ENCODE data around the gene PTGIS.
"Not testable (repeated sequence)": the region's sequence is repeated elsewhere in the genome, so short reads cannot be mapped to it uniquely, and the experiment has no call there.

PTGIS gene

GRCh38 chr20:49567421-49568277 lies at the start of gene PTGIS:
Gene PTGIS (minus strand): TSS chr20:49568137. CDS start chr20:49568116, 21 bp downstream.
- H3K27ac ChIP-seq, result peak within 1 kb of the TSS; percentile 47
- H3K9me3 ChIP-seq (ENCODE audit: severe bottlenecking), result no peaks in the 10 kb centered on the region
- DNase-seq, result peak; percentile 34
- no peaks in the 10 kb centered on the region for H3K36me3 ChIP-seq
- H3K27me3 ChIP-seq (ENCODE audit: insufficient read depth, low read depth, severe bottlenecking), result no peaks in the 10 kb centered on the region
- TF ChIP-seq CTCF (IDR thresholded peaks at IDR 0.05; ENCODE audit: low read depth, low read length), result no peak
- peak within 1 kb of the TSS; percentile 54 for H3K4me3 ChIP-seq (ENCODE audit: low read depth, low read length)

GRCh38 chr20:49617394-49617793 lies 49.5 kb upstream of the PTGIS start:
- not testable (repeated sequence) for H3K9me3 ChIP-seq (ENCODE audit: severe bottlenecking); H3K36me3 ChIP-seq; H3K4me3 ChIP-seq (ENCODE audit: low read depth, low read length); H3K27ac ChIP-seq; DNase-seq; H3K27me3 ChIP-seq (ENCODE audit: insufficient read depth, low read depth, severe bottlenecking)

GRCh38 chr20:49616154-49617007 lies 48.4 kb upstream of the PTGIS start:
- Histone ChIP-seq H3K27ac (no peak overlapping the region), H3K27me3 (ENCODE audit: insufficient read depth, low read depth, severe bottlenecking) (no peaks in the 10 kb centered on the region), H3K36me3 (no peaks in the 10 kb centered on the region), H3K4me3 (ENCODE audit: low read depth, low read length) (no peak overlapping the region), H3K9me3 (ENCODE audit: severe bottlenecking) (no peaks in the 10 kb centered on the region)
- no peak for DNase-seq
- TF ChIP-seq CTCF (IDR thresholded peaks at IDR 0.05; ENCODE audit: low read depth, low read length), result no peak

- Histone ChIP-seq H3K27ac (no peak overlapping the region), H3K36me3 (no peaks in the 10 kb centered on the region), H3K27me3 (ENCODE audit: insufficient read depth, low read depth, severe bottlenecking) (no peaks in the 10 kb centered on the region), H3K9me3 (ENCODE audit: severe bottlenecking) (no peaks in the 10 kb centered on the region), H3K4me3 (ENCODE audit: low read depth, low read length) (no peak overlapping the region)
- DNase-seq, result no peak
- TF ChIP-seq CTCF (IDR thresholded peaks at IDR 0.05; ENCODE audit: low read depth, low read length), result no peak
Observed at GRCh38 chr20:49615401-49616153, 47.6 kb upstream of the PTGIS start.

GRCh38 chr20:49615051-49615400 lies 47.1 kb upstream of the PTGIS start:
- not testable (repeated sequence) for H3K27me3 ChIP-seq (ENCODE audit: insufficient read depth, low read depth, severe bottlenecking); H3K9me3 ChIP-seq (ENCODE audit: severe bottlenecking); H3K27ac ChIP-seq; H3K36me3 ChIP-seq; DNase-seq; H3K4me3 ChIP-seq (ENCODE audit: low read depth, low read length)

DNA sequence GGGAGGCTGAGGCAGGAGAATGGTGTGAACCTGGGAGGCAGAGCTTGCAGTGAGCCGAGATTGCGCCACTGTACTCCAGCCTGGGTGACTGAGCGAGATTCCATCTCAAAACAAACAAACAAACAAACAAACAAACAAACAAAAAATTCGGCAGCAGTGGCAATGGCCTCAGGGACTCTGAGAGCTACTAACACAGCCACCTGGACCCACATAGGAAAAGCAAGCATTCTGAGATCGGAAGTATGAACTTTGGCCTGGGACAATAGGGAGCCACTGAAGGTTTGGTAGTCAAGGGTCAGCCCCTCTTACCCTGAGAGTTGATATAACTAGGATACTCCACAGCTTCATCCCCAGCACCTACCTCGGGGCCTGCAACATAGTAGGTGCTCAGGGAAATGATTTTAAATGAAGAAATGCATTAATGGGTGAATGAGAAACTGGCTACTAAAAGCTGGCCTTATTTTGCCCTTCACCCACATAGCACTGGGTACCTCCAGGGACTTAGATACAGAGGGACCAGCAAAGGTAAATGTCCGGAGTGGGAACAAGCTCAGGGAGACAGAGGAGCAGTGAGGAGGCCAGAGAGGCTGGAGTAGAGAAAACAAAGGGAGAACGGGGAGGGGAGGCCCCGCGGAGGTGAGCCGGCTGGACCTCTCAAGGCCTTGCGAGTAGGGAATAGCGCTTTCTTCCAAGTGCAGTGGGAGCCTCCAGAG lies 46.6 kb upstream of the PTGIS start:
- Histone ChIP-seq H3K9me3 (ENCODE audit: severe bottlenecking) (no peaks in the 10 kb centered on the region), H3K36me3 (no peaks in the 10 kb centered on the region), H3K4me3 (ENCODE audit: low read depth, low read length) (no peak overlapping the region), H3K27me3 (ENCODE audit: insufficient read depth, low read depth, severe bottlenecking) (no peaks in the 10 kb centered on the region), H3K27ac (no peak overlapping the region)
- no peak for TF ChIP-seq CTCF (IDR thresholded peaks at IDR 0.05; ENCODE audit: low read depth, low read length)
- no peak for DNase-seq

Measured in WERI-Rb-1 (cell line).